ENCODE data around the gene RNF25. TPM values are rescaled to one million over a fixed set of nuclear protein-coding genes. Genes with fewer than 3 reads are reported as not detected.

The RNF25 gene
- total and polyA plus RNA-seq, 10 donors: 15.9 to 27.1 (median 24.2) TPM

DNA sequence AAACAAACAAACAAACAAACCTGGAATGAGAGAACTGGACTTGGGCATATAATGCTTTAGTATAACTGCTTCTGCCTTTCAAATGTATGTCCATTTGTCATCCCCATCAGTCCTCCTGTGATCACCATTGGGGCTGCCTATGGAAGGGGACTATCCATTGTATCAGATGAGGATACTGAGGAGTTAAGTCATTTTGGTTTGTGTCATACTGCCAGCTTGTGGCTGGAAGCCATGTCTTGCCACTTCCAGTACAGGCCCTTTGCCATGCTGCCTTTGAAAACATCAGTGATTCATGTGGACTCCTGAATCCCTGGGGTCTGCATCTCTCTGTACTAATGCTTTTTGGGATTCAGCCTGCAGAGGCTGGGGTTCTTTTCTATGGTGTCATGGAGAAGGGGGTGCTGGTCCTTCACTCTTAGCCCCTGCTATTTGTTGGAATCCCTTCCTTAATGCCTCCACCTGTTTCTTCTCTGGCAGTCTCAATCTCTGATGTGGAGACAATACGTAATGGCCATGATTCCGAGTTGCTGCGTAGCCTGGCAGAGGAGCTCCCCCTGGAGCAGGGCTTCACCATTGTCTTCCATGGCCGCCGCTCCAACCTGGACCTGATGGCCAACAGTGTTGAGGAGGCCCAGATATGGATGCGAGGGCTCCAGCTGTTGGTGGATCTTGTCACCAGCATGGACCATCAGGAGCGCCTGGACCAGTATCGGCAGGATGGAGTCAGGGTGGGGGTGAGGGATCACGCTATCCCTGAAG, 53.5 kb downstream of the RNF25 start:
- TF ChIP-seq POLR2AphosphoS5 (IDR thresholded peaks at IDR 0.05) (no peak), POLR2A (IDR thresholded peaks at IDR 0.05) (no peak)
- TF ChIP-seq, protein P1, sequence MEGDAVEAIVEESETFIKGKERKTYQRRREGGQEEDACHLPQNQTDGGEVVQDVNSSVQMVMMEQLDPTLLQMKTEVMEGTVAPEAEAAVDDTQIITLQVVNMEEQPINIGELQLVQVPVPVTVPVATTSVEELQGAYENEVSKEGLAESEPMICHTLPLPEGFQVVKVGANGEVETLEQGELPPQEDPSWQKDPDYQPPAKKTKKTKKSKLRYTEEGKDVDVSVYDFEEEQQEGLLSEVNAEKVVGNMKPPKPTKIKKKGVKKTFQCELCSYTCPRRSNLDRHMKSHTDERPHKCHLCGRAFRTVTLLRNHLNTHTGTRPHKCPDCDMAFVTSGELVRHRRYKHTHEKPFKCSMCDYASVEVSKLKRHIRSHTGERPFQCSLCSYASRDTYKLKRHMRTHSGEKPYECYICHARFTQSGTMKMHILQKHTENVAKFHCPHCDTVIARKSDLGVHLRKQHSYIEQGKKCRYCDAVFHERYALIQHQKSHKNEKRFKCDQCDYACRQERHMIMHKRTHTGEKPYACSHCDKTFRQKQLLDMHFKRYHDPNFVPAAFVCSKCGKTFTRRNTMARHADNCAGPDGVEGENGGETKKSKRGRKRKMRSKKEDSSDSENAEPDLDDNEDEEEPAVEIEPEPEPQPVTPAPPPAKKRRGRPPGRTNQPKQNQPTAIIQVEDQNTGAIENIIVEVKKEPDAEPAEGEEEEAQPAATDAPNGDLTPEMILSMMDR (IDR thresholded peaks at IDR 0.05 in 8 of 11, conservative IDR thresholded peaks at IDR 0.05 in 3 of 11): no peak
- Histone ChIP-seq H3K27ac (no peak overlapping the region), H3K4me3 (no peak overlapping the region), H3K36me3 (no peaks in the 10 kb centered on the region), H3K27me3 (replicated peaks in 1 of 7) (no peaks in the 10 kb centered on the region), H3K4me1 (peaks cover 0 to 10% (median 4%) of the 10 kb centered on the region in 6 donors), H3K9me3 (no peaks in the 10 kb centered on the region)
- DNase-seq: no peak
- WGBS, 5 donors: 86 to 93% (median 92%) methylated on average over 8 to 9 of the region's 9 CpGs
- intact Hi-C loops (cut with DNase I; ENCODE audit: low total_unique reads): no loop called here

DNA sequence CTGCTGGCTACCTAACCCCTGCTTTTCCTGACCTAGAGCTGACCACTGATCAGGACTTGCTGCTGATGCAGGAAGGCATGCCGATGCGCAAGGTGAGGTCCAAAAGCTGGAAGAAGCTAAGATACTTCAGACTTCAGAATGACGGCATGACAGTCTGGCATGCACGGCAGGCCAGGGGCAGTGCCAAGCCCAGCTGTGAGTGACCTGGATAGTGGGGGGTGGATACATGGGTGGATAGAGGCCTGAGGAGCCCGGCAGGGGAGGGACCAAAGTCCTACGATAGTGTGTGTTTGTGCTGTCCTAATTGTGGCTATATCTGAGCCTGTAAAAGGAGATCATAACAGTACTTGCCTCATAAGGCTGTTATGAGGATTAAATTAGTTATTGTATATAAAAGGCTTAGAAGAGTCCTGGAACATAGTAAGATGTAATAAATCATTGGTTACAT, 55.9 kb downstream of the RNF25 start:
- H3K9me3 ChIP-seq: no peaks in the 10 kb centered on the region
- WGBS, 5 donors: 88 to 94% (median 91%) methylated on average over 6 of the region's 6 CpGs
- H3K4me1 ChIP-seq: no peaks in the 10 kb centered on the region
- H3K27me3 ChIP-seq (replicated peaks in 1 of 7): no peaks in the 10 kb centered on the region
- H3K4me3 ChIP-seq: no peak overlapping the region
- DNase-seq: no peak
- TF ChIP-seq, protein P1 (IDR thresholded peaks at IDR 0.05 in 8 of 11, conservative IDR thresholded peaks at IDR 0.05 in 3 of 11): no peak
- no peak for TF ChIP-seq POLR2A (IDR thresholded peaks at IDR 0.05)
- TF ChIP-seq POLR2AphosphoS5 (IDR thresholded peaks at IDR 0.05): no peak
- intact Hi-C loops (cut with DNase I; ENCODE audit: low total_unique reads): no loop called here
- no peaks in the 10 kb centered on the region for H3K36me3 ChIP-seq
- no peak overlapping the region for H3K27ac ChIP-seq

Other genes with a start within 250 kb of the RNF25 start
- gene USP37, start 103.7 kb downstream of the RNF25 start, total RNA-seq: 10 to 100 TPM; 13.0 to 19.2 (median 14.8) TPM
- 1 to 10 TPM; 1.8 to 2.7 (median 2.1) TPM for gene USP37, start 103.7 kb downstream of the RNF25 start, polyA plus RNA-seq
- 10 to 100 TPM; 40.4 to 61.6 (median 46.7) TPM for gene CNOT9, start 103.2 kb downstream of the RNF25 start, total RNA-seq
- gene CNOT9, start 103.2 kb downstream of the RNF25 start, polyA plus RNA-seq: 10 to 100 TPM; 18.8 to 23.4 (median 19.7) TPM
- under 1 TPM; 0.13 to 0.92 (median 0.64) TPM for gene PLCD4, start 64.1 kb downstream of the RNF25 start, total RNA-seq
- under 1 TPM; 0.19 to 0.26 (median 0.23) TPM for gene PLCD4, start 64.1 kb downstream of the RNF25 start, polyA plus RNA-seq
- 10 to 100 TPM; 27.7 to 33.0 (median 31.6) TPM for gene ZNF142, start 12.4 kb downstream of the RNF25 start, total RNA-seq
- 1 to 10 TPM; 2.9 to 8.0 (median 4.4) TPM for gene ZNF142, start 12.4 kb downstream of the RNF25 start, polyA plus RNA-seq
- 10 to 100 TPM; 16.4 to 39.4 (median 29.5) TPM for gene BCS1L, start 12.3 kb downstream of the RNF25 start, total RNA-seq
- gene BCS1L, start 12.3 kb downstream of the RNF25 start, polyA plus RNA-seq: 10 to 100 TPM; 39.1 to 47.3 (median 40.2) TPM
- gene STK36, start 84 bp upstream of the RNF25 start, total RNA-seq: 10 to 100 TPM; 18.7 to 46.8 (median 27.9) TPM
- 10 to 100 TPM; 10.7 to 18.6 (median 16.8) TPM for gene STK36, start 84 bp upstream of the RNF25 start, polyA plus RNA-seq
- 10 to 100 TPM; 14.5 to 40.5 (median 28.6) TPM for gene TTLL4, start 38.8 kb upstream of the RNF25 start, total RNA-seq
- gene TTLL4, start 38.8 kb upstream of the RNF25 start, polyA plus RNA-seq: 10 to 100 TPM in 2 of 3 donors, 1 to 10 TPM in 1; 6.2 to 13.7 (median 12.0) TPM
- 10 to 100 TPM; 11.6 to 24.9 (median 17.2) TPM for gene CYP27A1, start 110.1 kb upstream of the RNF25 start, total RNA-seq
- 10 to 100 TPM in 2 of 3 donors, 1 to 10 TPM in 1; 8.7 to 65.5 (median 13.2) TPM for gene CYP27A1, start 110.1 kb upstream of the RNF25 start, polyA plus RNA-seq
- gene PRKAG3, start 159.8 kb upstream of the RNF25 start, total RNA-seq: not detected
- not detected for gene PRKAG3, start 159.8 kb upstream of the RNF25 start, polyA plus RNA-seq
- gene WNT6, start 187.8 kb upstream of the RNF25 start, total RNA-seq: 10 to 100 TPM in 3 of 7 donors, 1 to 10 TPM in 4; 2.2 to 10.9 (median 10.0) TPM
- 1 to 10 TPM; 1.1 to 4.0 (median 1.1) TPM for gene WNT6, start 187.8 kb upstream of the RNF25 start, polyA plus RNA-seq
- gene WNT10A, start 208.8 kb upstream of the RNF25 start, total RNA-seq: 1 to 10 TPM; 1.6 to 7.9 (median 3.5) TPM
- gene WNT10A, start 208.8 kb upstream of the RNF25 start, polyA plus RNA-seq: 1 to 10 TPM; 1.5 to 2.5 (median 1.5) TPM

Data from spleen (tissue), 11 donors.